Thyroid gland (tissue), 4 donors: Measurements from ENCODE around the gene RPRD1A. TPM values are rescaled to one million over a fixed set of nuclear protein-coding genes. Genes with fewer than 3 reads are reported as not detected.

ENCODE experiments used
- DNase-seq, 2 donors: peaks; one replicate each; pipeline ENCODE4 v3.0.0-alpha.2; 2019
- H3K27ac ChIP-seq, 3 donors: fragments of 200-600 bp; sonication (generic); 1 replicate in 2 of 3; 2 replicates in 1 of 3; pipeline ENCODE4 v1.5.1; 2016 to 2019; ENCODE audit warnings: mild to moderate bottlenecking in 1 of 3, moderate library complexity in 1 of 3
- H3K27me3 ChIP-seq: fragments of 200-600 bp; sonication (generic); one replicate; pipeline ENCODE4 v1.5.1; 2019
- H3K36me3 ChIP-seq, 2 donors: fragments of 200-600 bp; sonication (generic); one replicate each; pipeline ENCODE4 v1.5.1; 2016 to 2019
- H3K4me1 ChIP-seq, 2 donors: fragments of 200-600 bp; sonication (generic); one replicate each; pipeline ENCODE4 v1.5.1; 2017 to 2019
- H3K4me3 ChIP-seq, 3 donors: fragments of 200-600 bp; sonication (generic); replicated peaks in 1 of 3; 1 replicate in 2 of 3; 2 replicates in 1 of 3; pipeline ENCODE4 v1.5.1; 2016; ENCODE audit warnings: mild to moderate bottlenecking in 1 of 3
- H3K9me3 ChIP-seq: fragments of 200-600 bp; sonication (generic); one replicate; pipeline ENCODE4 v1.5.1; 2017
- POLR2A ChIP-seq, 2 donors: fragments of 450-650 bp; IDR thresholded peaks; one replicate each; pipeline ENCODE4 v1.6.1; 2017; ENCODE audit warnings: antibody characterized with exemption in 2 of 2, mild to moderate bottlenecking in 2 of 2, moderate library complexity in 1 of 2
- WGBS, 2 donors: methylation state at CpG; one replicate each; pipeline ENCODE4 v1.1.5; 2017; 5-methylcytosine and 5-hydroxymethylcytosine counted together
- intact Hi-C: fragments of 100-400 bp; cut with DNase I; formaldehyde crosslinking; loops from one replicate; pipeline ENCODE4 v1.15.1; 2023
- total RNA-seq, 4 donors: library from RNA; depleted of rRNA; stranded (reverse); fragments of >200 nt; gene quantifications; one replicate each; pipeline ENCODE4 v1.2.3, GENCODE V29; 2016
- TF ChIP-seq, protein P1 (sequence below), 6 experiments: fragments of 200-600 bp in 3 of 6; fragments of 450-650 bp in 3 of 6; sonication (generic) in 3 of 6; IDR thresholded peaks; one replicate each; pipeline ENCODE4 v1.5.1; 2016 to 2019; ENCODE audit warnings: antibody characterized with exemption in 6 of 6, mild to moderate bottlenecking in 2 of 6, inconsistent platforms in 1 of 6, moderate library complexity in 1 of 6

The RPRD1A gene
- total RNA-seq, 4 donors from 2014 or later, result 56.8 to 95.6 (median 71.0) TPM

DNA sequence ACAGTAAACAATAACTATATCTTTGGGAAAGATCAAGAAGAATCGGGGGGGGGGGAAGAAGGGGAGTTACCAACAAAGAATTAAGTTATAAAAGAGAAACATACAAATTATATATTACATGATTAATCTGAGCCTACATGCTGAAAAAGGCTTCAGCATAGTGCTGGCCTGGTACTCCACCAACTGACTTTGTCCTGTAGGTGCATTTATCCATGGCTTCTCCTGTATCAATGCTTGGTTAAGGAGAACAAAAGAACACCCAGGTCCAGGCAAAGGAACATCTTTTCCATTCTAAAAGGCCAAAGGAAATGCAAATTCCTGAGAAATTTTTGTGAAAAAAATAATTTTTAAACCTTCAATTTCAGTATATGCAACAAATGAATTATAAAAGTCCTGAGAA lies 24.2 kb downstream of the RPRD1A start:
- Histone ChIP-seq H3K4me3 (no peak overlapping the region), H3K9me3 (no peaks in the 10 kb centered on the region), H3K27ac (no peak overlapping the region), H3K27me3 (no peaks in the 10 kb centered on the region), H3K4me1 (peaks cover 9 to 26% of the 10 kb centered on the region in 2 donors), H3K36me3 (no peaks in the 10 kb centered on the region)
- intact Hi-C loops, result no loop called here
- TF ChIP-seq POLR2A (IDR thresholded peaks at IDR 0.05), result no peak
- TF ChIP-seq, protein P1, sequence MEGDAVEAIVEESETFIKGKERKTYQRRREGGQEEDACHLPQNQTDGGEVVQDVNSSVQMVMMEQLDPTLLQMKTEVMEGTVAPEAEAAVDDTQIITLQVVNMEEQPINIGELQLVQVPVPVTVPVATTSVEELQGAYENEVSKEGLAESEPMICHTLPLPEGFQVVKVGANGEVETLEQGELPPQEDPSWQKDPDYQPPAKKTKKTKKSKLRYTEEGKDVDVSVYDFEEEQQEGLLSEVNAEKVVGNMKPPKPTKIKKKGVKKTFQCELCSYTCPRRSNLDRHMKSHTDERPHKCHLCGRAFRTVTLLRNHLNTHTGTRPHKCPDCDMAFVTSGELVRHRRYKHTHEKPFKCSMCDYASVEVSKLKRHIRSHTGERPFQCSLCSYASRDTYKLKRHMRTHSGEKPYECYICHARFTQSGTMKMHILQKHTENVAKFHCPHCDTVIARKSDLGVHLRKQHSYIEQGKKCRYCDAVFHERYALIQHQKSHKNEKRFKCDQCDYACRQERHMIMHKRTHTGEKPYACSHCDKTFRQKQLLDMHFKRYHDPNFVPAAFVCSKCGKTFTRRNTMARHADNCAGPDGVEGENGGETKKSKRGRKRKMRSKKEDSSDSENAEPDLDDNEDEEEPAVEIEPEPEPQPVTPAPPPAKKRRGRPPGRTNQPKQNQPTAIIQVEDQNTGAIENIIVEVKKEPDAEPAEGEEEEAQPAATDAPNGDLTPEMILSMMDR (IDR thresholded peaks at IDR 0.05), result no peak
- DNase-seq, result no peak
- 91 to 98% methylated on average over 1 of the region's 1 CpG for WGBS, 2 donors

DNA sequence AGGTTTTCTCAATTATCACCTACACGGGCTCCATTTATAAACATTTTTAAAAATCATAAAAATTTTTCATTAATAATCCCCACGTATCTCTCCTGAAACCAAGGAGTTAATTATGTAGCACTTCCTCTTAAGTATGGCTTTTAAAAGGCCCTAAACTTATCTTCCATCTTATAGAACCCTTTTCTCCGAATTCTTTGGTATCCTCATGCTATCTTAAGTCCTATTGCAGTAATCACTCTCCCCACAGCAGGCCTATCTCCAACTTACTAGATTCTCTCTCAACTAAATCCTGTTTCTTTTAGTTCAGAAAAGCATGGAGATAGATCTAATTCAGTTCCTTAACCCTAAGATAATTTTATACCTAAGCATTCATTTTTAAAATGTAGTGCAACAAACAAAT lies 26.2 kb downstream of the RPRD1A start:
- Histone ChIP-seq H3K36me3 (no peaks in the 10 kb centered on the region), H3K4me1 (peaks cover 9 to 26% of the 10 kb centered on the region in 2 donors), H3K27ac (no peak overlapping the region), H3K9me3 (no peaks in the 10 kb centered on the region), H3K4me3 (no peak overlapping the region), H3K27me3 (no peaks in the 10 kb centered on the region)
- 82 to 88% methylated on average over 3 of the region's 3 CpGs for WGBS, 2 donors
- DNase-seq, result no peak
- no peak for TF ChIP-seq POLR2A (IDR thresholded peaks at IDR 0.05)
- TF ChIP-seq, protein P1 (IDR thresholded peaks at IDR 0.05), result no peak
- intact Hi-C loops, result no loop called here

DNA sequence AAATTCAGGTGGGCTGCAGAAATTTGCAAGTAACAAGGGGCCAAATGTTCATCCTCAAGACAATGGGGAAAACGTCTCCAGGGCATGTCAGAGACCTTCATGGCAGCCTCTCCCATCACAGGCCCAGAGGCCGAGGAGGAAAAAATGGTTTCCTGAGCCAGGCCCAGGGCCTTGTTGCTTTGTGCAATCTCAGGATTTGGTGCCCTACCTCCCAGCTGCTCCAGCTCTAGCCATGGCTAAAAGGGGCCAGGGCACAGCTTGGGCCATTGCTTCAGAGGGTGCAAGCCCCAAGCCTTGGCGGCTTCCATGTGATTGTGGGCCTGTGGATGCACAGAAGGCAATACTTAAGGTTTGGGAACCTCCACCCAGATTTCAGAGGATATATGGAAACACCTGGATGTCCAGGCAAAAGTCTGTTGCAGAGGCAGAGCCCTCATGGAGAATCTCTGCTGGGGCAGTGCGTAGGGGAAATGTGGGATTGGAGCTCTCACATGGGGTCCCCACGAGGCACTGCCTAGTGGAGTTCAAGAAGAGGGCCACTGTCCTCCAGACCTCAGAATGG lies 29.2 kb downstream of the RPRD1A start:
- intact Hi-C loops, result no loop called here
- H3K4me1 ChIP-seq, result peaks cover 7 to 14% of the 10 kb centered on the region in 2 donors
- no peaks in the 10 kb centered on the region for H3K36me3 ChIP-seq
- no peaks in the 10 kb centered on the region for H3K27me3 ChIP-seq
- DNase-seq, result no peak
- no peaks in the 10 kb centered on the region for H3K9me3 ChIP-seq
- 97% methylated on average over 3 to 5 of the region's 5 CpGs for WGBS, 2 donors
- H3K4me3 ChIP-seq, result no peak overlapping the region
- no peak for TF ChIP-seq POLR2A (IDR thresholded peaks at IDR 0.05)
- TF ChIP-seq, protein P1 (IDR thresholded peaks at IDR 0.05), result no peak
- H3K27ac ChIP-seq, result no peak overlapping the region

DNA sequence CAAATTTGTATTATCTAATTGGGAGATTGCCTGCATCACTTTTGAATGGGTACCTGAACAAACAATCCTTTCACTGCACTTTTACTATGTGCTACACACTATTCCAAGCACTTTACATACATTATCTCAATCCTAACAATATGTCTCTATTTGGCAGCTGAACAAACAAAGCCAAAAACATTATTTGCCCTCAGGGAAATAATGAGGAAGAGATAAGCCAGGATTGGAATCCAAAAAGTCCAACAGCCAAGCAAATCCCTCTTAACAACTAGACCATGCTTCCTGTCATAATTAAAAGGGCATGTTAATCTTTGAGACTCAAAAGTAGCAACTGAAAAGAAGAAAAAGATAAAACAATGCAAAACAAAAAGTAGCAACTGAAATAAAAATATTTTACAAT lies 32.1 kb downstream of the RPRD1A start:
- H3K27ac ChIP-seq, result no peak overlapping the region
- peaks cover 0 to 6% of the 10 kb centered on the region in 2 donors for H3K4me1 ChIP-seq
- intact Hi-C loops, result no loop called here
- H3K4me3 ChIP-seq, result no peak overlapping the region
- no peaks in the 10 kb centered on the region for H3K9me3 ChIP-seq
- DNase-seq, result no peak
- no peaks in the 10 kb centered on the region for H3K27me3 ChIP-seq
- no peak for TF ChIP-seq POLR2A (IDR thresholded peaks at IDR 0.05)
- TF ChIP-seq, protein P1 (IDR thresholded peaks at IDR 0.05), result no peak
- H3K36me3 ChIP-seq, result no peaks in the 10 kb centered on the region

DNA sequence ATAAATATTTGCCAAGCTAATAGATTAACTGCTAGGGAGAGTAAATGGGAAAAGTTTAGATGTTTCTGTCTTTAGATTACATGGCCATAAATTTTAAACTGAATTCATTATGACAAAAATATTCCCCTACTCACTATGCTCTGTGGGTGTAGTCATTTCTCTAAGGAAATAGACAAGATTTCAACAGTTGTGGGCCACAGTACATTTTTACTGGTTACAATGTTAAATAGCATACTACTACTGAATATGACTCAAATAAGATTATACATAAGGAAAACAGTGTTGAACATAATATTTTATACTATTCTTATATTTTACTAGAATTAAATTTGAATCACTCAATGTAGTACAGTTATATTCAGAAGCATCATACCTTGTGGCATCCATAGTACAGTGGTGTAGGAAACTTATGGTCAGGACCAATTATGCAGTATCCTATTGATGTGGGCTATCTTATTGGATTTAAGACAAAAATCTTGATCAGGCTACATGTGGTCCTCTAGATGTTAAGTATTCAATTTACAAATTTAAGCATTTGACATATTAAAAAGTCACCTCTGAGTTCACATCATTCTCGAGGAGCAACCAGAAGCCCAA lies 33.0 kb downstream of the RPRD1A start:
- Histone ChIP-seq H3K27ac (no peak overlapping the region), H3K4me1 (peaks cover 0 to 6% of the 10 kb centered on the region in 2 donors), H3K4me3 (no peak overlapping the region), H3K27me3 (no peaks in the 10 kb centered on the region), H3K9me3 (no peaks in the 10 kb centered on the region), H3K36me3 (peaks cover 0 to under 1% of the 10 kb centered on the region in 2 donors)
- WGBS, 2 donors, result 88 to 98% methylated on average over 1 of the region's 1 CpG
- TF ChIP-seq, protein P1 (IDR thresholded peaks at IDR 0.05), result no peak
- TF ChIP-seq POLR2A (IDR thresholded peaks at IDR 0.05), result no peak
- intact Hi-C loops, result no loop called here
- DNase-seq, result no peak
